ENCODE results near the gene PPP2R1A.
"Not testable (repeated sequence)": the region's sequence is repeated elsewhere in the genome, so short reads cannot be mapped to it uniquely, and the experiment has no call there.

Gene PPP2R1A

GRCh38 chr19:52190487-52191293, 838 bp downstream of the PPP2R1A start:
- TF ChIP-seq ZNF274 (IDR thresholded peaks at IDR 0.05; ENCODE audit: low read depth, low read length), result no peak
- peak overlapping the region; percentile 95 for H3K4me3 ChIP-seq (ENCODE audit: low read length)

GRCh38 chr19:52191389-52191788, 1.5 kb downstream of the PPP2R1A start:
- H3K4me3 ChIP-seq (ENCODE audit: low read length), result peak overlapping the region; percentile 95
- no peak for TF ChIP-seq ZNF274 (IDR thresholded peaks at IDR 0.05; ENCODE audit: low read depth, low read length)

GRCh38 chr19:52191951-52192350, 2.1 kb downstream of the PPP2R1A start:
- TF ChIP-seq ZNF274 (IDR thresholded peaks at IDR 0.05; ENCODE audit: low read depth, low read length), result no peak
- H3K4me3 ChIP-seq (ENCODE audit: low read length), result no peak overlapping the region

GRCh38 chr19:52196256-52196967, 6.6 kb downstream of the PPP2R1A start:
- TF ChIP-seq ZNF274 (IDR thresholded peaks at IDR 0.05; ENCODE audit: low read depth, low read length), result no peak
- H3K4me3 ChIP-seq (ENCODE audit: low read length), result no peak overlapping the region

- no peak for TF ChIP-seq ZNF274 (IDR thresholded peaks at IDR 0.05; ENCODE audit: low read depth, low read length)
- no peak overlapping the region for H3K4me3 ChIP-seq (ENCODE audit: low read length)
Measured at GRCh38 chr19:52197964-52198363, 8.1 kb downstream of the PPP2R1A start.

- no peak for TF ChIP-seq ZNF274 (IDR thresholded peaks at IDR 0.05; ENCODE audit: low read depth, low read length)
- no peak overlapping the region for H3K4me3 ChIP-seq (ENCODE audit: low read length)
Measured at GRCh38 chr19:52198678-52199077, 8.8 kb downstream of the PPP2R1A start.

GRCh38 chr19:52200044-52200443, 10.2 kb downstream of the PPP2R1A start:
- no peak overlapping the region for H3K4me3 ChIP-seq (ENCODE audit: low read length)
- TF ChIP-seq ZNF274 (IDR thresholded peaks at IDR 0.05; ENCODE audit: low read depth, low read length), result no peak

GRCh38 chr19:52200755-52201391, 11.0 kb downstream of the PPP2R1A start:
- H3K4me3 ChIP-seq (ENCODE audit: low read length), result not testable (repeated sequence)

- no peak overlapping the region for H3K4me3 ChIP-seq (ENCODE audit: low read length)
- no peak for TF ChIP-seq ZNF274 (IDR thresholded peaks at IDR 0.05; ENCODE audit: low read depth, low read length)
Measured at GRCh38 chr19:52206481-52206880, 16.6 kb downstream of the PPP2R1A start.

- H3K4me3 ChIP-seq (ENCODE audit: low read length), result no peak overlapping the region
- no peak for TF ChIP-seq ZNF274 (IDR thresholded peaks at IDR 0.05; ENCODE audit: low read depth, low read length)
Measured at GRCh38 chr19:52211203-52211602, 21.4 kb downstream of the PPP2R1A start.

GRCh38 chr19:52211926-52212571, 22.2 kb downstream of the PPP2R1A start:
- TF ChIP-seq ZNF274 (IDR thresholded peaks at IDR 0.05; ENCODE audit: low read depth, low read length), result no peak
- H3K4me3 ChIP-seq (ENCODE audit: low read length), result no peak overlapping the region

- H3K4me3 ChIP-seq (ENCODE audit: low read length), result no peak overlapping the region
- no peak for TF ChIP-seq ZNF274 (IDR thresholded peaks at IDR 0.05; ENCODE audit: low read depth, low read length)
Measured at GRCh38 chr19:52212572-52213255, 22.9 kb downstream of the PPP2R1A start.

GRCh38 chr19:52214241-52214640, 24.4 kb downstream of the PPP2R1A start:
- no peak overlapping the region for H3K4me3 ChIP-seq (ENCODE audit: low read length)

GRCh38 chr19:52216401-52216800, 26.5 kb downstream of the PPP2R1A start:
- H3K4me3 ChIP-seq (ENCODE audit: low read length), result no peak overlapping the region
- TF ChIP-seq ZNF274 (IDR thresholded peaks at IDR 0.05; ENCODE audit: low read depth, low read length), result no peak

More at GRCh38 chr19:52214241-52214640, 24.4 kb downstream of the PPP2R1A start:
- no peak for TF ChIP-seq ZNF274 (IDR thresholded peaks at IDR 0.05; ENCODE audit: low read depth, low read length)
